Inflammatory macrophage treated with lipopolysaccharide for 1 hour (primary cell): Measurements from ENCODE around the gene RTKN.
A peak's percentile ranks its signal among the peaks of the same experiment; 100 is the strongest.
"Not testable (repeated sequence)": the region's sequence is repeated elsewhere in the genome, so short reads cannot be mapped to it uniquely, and the experiment has no call there.

Experiments
- DNase-seq, 2 donors: peaks; one replicate each; pipeline ENCODE4 v3.0.0-alpha.2; 2020 to 2022

RTKN gene

DNA sequence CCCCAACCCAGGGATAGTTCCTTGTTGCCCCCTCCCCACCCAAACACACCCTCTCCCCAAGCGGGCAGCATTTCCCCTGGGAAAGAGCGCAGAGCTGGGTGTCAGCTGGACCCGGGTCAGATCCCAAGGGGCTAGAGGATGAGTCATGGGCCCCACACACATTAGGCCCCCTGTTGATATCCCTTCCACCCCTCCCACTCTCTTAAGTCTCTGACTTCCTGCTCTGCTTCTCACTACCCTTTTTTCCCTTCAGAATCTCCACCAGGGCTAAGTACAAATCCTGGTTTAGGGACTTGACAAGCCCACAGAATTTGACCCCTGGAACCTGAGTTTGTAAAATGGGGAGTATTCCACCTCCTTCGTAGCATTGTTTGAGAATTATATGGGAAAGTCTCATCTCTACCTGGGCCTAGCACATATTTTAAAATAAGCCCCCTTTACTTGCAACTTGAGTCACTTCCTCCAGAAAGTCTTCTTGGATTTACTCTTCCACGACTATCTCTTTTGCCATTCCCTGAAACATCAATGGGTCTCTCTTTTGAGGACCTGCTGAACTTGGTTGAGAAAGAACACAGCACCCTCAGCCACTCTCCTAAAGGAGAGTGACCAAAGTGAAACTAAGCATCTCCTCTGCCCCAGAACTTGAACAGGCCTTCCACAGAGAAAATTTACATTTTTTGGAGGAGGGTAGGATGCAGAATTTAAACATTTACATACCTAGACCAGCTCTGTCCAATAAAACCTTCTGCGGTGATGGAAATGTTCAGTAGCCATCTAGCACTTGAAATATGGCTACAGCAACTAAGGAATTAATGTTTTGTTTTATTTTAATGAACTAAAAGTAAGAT, 4.7 kb downstream of the RTKN start:
- no peak for DNase-seq

DNA sequence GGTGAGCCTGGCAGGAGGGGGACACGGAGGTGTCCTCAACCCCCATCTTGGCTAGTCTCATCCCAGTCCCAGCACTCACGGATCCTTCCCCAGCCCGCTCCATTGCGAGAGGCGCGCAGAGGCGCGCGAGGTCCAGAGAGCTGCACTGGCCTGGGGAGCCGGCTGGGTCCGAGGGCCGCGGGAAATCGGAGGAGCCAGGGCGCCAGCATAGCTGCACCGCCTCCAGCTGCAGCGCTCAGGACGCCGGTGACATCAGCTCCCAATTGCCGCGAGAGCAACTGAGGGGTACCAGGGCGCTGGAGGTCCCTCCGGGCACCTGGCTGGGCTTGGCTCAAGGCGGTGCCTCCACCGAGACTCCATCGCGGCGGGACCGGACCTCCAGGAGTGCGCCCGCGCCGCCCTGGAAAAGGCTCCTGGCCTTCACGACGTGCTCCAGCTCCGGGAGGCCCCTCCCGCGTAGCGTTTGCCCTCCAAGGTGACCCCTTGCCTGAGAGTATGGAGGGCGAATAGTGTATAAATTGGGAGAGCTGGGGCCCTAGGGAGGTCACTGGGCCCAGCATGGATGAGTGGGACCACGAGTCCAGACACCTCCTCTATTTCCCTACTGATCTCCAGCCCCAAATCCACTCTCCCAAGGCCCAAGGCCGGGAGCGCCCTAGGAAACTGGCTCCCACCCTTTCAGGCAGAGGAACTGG, 5.5 kb downstream of the RTKN start:
- DNase-seq, result no peak

DNA sequence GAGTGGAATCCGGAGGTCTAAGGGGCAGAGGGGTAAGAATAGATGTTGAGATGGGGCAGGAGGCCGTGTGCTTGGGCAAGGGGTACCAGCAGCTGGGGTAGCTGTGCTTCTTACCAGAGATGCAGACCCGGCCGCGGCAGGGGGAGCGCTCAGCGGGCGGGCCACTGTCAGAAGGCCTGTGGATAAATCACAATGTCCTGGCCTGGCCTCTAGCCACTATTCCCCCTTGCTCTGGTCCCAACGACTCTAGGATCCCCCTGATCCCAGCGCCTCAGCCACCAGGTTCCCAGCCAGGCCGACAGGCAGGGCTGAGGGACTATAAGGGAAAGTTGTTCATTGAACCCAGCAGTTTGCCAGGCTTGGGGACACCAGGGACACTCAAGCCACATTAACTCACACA, 11.2 kb downstream of the RTKN start:
- no peak for DNase-seq

DNA sequence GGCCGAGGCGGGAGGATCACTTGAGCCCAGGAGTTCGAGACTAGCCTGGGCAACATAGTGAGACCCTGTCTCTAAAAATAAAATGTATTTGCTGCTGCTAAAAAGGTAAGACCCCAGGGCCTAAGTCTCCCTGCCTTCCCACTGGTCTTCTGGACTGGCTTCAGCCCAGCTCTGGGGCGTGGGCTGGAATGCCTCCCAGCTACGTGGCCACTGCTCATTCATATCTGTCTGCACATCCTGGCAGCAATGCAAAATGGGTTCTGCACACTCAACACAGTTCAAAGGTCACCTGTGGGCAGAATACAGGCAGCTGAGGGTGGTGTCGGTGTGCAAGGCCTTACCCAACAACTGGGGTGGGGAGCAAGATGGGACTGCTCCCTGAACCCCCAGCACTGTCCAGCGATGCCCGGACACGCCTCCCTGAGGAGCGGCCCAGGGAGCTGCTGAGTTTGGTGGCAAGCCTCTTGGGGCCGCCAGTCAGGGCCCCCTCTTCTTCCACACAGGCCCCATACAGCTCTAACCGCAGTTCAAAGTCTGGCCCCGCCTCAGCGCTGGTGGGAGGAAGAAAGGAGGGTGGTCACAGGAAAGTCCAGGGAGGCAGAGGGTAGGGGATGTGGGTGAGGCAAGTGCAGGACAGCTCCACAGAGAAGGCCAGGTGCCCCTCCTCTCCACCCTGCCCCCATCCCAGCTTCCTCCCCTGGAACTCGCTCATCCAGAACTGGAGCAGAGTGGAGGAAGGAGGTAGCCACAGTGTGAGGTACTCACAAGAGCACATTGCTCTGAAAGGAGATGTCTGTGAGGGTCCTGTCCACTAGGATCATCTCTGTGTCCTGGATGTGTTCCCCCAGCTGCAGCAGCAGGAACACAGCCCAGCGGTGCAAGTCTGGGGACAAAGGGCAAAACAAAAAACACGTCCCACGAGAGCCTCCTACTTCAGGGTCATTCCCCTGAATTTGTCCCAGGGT, 12.0 kb downstream of the RTKN start:
- DNase-seq, result no peak

DNA sequence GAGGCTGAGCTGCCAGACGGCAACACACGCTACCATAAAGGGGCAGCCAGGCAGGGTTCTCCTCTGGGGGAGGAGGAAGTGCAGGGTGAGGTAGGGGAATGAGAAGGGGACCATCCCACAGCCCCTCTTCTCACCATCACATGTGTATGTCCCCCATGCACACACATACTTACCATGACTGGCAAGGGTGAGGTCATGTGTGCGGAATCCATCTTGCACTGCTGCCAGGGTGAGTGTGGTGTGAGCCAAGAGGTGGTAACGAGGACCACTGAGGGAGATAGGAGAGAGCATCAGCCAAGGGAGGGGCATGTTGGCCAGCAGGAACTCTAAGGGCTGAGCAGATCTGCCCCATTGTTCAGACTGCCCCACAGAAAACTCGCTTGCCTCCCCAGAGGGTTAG, 13.1 kb downstream of the RTKN start:
- DNase-seq, result no peak

DNA sequence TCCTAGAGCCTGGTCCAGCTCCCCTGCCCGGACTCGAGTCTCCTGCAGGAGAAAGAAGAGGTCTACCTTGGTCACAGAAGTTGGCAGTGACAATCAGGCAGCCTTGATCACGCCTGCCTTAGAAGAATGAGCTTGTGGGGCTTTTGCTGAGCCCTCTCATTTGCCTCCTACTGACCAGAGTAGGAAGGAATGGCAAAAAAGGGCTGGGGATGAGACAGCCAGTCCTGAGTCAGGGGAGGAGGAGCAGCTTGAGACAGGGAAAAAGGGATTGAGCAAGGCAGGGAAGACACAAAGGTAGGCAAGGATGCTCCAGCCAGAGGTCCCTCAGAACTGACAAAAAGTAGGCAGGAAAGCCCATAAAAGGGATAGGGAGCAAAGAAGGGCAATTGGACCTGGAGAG, 14.2 kb downstream of the RTKN start:
- DNase-seq, result no peak

DNA sequence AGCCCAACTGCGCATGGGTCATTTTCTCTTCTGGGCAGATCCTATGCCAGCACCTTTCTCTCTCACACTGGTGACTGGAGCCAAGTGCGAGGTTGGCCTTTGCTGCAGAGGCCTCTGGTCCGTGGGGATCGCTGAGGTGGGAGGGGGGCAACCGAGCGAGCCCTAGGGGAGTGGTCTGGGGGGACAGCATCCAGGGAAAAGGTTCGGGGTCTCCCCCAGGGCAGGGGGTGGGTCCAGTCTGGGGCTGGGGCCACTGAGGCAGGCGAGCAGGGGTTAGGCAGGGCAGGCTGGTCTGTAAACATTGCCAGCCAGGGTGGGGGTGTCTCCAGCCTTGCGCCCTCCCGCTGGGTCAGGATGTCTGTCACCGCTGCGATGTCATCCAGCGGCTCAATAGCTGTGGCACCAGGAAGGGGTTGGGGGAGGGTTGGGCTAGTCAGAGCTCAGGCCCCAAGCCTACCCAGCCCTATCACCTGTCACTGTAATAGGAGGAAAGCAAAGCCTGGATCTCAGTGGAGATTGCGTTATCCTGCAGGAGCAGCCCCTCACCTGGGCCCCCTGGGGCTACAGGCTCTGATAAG, 15.5 kb downstream of the RTKN start:
- no peak for DNase-seq

DNA sequence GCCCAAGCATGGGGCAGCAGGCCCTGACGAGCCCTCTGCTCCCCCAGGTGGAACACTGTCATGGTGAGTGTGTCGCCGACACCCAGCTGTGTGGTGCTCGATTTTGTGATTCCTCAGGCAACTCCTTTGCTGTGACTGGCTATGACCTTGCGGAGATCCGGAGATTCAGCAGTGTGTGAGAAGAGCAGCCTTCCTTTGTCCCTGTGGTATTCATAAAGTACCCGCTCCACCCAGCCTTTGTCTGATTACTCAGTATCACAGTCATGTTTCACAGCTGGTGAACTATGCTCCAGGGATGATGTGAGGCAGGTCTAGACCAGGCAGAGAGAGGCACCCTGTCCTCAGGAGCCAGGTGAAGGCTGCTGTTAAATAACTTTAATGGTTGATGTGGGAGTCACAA, 16.2 kb downstream of the RTKN start:
- no peak for DNase-seq

DNA sequence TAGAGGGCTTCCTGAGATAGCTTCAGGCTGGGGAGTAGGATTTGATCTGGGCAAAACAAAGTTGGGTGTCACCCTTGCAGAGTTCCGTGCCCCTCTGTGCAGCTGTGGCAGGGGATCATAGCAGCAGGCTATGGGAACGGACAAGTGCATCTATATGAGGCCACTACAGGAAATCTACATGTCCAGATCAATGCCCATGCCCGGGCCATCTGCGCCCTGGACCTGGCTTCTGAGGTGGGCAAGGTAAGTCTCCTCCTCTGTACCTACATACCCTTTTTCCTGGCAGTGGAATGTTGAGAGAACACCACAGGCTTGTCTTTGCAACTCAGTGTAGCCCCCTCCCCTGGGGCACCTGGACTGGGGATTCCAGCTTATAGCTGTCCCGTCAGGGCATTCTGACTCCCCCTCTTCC, 16.7 kb downstream of the RTKN start:
- no peak for DNase-seq

DNA sequence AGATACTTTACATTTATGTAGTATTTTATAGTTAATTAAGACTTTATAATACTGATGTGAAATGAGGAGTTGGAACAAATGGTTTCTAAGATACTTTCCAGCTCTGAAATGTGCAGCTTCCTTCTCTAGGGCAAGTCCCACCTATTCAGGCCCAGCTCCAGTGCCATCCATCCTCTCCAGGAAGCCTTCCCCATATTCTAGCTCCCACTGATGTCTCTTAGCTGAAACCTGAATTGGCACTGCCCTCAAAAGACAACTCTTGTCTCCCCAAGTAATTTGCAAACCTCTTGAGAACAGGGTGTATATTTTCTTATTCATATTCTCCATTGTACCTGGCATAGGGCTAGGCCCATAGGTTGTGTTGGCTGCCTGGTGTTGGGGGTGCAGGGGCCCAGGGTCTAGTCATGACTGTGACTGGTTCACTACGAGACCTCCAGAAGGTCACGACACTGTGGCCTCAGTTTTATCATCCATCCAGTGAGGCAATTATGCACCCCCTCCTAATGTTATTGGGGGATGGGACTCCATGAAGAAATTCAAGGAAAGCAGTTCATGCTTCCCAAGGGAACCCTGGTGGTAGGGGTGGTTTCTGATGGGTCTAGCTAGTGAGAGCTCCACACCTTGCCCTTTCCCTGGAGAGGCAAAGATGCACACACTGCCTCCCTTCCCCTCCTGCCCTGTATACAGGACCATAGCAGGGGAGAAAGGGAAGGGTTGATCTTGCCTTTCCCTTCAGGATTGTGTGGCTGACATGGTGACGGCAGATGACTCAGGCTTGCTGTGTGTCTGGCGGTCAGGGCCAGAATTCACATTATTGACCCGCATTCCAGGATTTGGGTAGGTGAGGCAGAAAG, 17.4 kb downstream of the RTKN start:
- DNase-seq, result no peak

DNA sequence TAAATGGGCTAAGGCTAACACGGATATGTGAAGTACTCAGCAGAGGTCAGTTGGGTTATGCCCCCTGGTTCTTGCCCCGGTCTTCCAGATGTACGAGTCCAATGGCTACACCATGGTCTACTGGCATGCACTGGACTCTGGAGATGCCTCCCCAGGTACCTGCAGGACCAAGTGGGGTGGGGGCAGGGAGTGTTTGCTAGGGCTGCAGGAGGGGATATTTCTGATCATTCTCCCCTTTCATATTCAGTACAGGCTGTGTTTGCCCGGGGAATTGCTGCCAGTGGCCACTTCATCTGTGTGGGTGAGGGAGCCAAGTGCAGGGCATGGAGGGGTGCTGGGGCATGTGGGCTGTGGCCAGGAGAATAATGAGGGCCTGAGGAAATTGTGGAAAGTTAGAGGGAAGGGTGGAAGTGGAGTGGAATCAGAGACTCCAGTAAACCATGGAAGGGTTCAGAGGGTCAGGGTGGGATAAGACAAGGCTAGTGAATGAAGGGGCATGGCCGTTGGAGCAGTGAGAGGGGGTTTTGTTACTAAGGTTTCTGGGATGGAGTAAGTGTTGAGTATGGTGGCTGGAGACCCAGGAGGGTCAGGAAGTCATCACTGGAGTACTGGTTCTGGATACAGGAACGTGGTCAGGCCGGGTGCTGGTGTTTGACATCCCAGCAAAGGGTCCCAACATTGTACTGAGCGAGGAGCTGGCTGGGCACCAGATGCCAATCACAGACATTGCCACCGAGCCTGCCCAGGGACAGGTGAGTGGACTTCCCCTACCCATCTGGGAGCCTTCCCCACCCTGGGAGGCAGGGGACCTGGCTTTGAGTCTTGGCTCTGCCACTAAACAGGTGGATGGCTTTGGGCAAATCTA, 18.3 kb downstream of the RTKN start:
- no peak for DNase-seq

DNA sequence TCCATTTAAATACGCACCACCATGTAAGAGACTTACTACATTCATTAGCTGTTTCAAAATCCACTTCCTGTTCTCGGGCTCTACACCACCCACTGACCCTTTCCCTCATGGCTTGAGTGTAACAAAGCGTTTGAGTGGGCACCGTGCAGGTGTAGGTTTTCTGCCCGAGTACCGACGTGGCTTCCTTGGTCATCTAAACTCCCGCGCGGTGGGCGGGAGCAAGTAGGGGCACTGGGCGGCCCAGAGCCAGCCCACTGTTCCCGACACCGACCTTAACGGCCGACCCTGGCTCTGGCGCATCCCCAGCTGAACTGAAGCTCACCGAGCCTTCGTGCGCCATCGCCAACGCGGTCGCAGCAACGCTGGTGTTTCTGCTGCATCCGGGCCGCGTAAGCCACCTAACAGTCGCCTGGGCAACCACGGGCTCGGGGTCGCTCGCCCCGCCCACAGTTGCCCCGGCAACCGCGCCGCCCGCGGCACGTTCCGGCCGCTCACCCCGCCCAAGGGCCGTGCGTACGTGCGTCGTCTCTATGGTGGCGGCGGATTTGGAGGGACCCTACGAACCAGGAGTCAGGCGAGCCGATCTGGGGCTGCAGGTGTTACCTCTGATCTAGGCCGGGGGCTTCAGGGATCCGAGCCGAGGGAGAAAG, 20.4 kb downstream of the RTKN start, which contains the start of the genes C2orf81 and WDR54:
TSS of gene C2orf81 (minus strand) at position 399 of the 650 bp plus-strand sequence. CDS start at position 340, 59 bp downstream.
TSS of gene WDR54 (plus strand) at position 510 of the 650 bp plus-strand sequence. CDS start 424 bp downstream, outside the sequence.
- DNase-seq, result peak; percentile 64 to 77

DNA sequence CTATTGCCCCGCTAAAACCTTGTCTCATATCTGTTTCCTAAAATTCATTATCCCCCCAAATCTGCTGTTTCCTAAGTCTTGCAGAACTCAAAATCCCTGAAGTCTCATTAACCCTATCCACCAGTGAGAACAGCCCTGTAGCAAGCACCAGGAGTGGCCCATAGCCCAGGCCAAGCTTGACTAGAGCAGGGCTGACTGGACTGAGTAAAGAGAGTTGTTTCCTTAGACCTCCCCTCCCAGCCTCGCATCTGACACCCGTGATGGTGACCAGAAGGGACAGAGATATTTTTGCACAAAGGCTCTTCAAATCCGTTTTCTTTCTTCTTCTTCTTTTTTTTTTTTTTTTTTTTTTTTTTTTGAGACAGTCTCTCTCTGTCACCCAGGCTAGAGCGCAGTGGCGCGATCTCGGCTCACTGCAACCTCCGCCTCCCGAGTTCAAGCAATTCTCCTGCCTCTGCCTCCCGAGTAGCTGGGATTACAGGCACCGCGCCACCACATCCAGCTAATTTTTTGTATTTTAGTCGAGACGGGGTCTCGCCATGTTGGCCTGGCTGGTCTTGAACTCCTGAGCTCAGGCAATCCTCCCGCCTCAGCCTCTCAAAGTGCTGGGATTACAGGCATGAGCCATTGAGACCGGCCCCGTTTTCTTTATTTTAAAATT, 21.2 kb downstream of the RTKN start:
- not testable (repeated sequence) for DNase-seq

DNA sequence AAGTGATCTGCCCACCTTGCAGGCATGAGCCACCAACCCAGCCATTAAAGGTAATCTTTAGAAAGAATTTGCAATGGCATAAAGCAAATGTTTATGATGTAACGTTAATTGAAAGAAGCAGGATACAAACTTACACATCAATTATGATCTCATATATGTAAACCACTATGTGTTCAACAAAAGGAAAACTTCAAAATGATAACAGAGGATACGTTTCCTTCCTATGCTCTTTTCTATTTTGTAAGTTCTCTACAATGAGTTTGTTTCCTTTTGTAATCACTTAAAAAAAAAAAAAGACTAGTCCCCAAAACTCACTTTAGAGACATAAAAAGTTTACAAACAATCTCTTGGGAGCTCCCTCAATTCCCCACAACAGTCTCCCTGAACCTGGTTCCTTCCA, 21.7 kb downstream of the RTKN start:
- DNase-seq, result no peak

DNA sequence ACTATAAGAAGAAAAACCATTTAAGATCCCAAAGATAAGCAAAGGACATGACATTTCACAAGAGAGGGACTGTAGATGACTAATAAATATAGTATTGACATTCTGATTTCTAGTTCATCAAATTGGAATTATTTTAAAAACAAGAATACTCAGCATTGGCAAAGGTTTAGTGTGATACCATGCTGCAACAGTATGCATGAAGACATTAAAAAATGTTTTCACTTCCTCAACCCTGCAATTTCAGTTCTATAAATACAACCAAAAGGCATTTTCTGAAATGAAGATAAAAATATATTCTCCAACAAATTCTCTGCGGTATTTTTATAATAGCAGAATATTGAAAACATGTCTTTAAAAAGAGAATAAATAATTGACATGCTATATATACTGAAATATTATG, 22.4 kb downstream of the RTKN start:
- peak in 1 of 2 donors; percentile 35 for DNase-seq

DNA sequence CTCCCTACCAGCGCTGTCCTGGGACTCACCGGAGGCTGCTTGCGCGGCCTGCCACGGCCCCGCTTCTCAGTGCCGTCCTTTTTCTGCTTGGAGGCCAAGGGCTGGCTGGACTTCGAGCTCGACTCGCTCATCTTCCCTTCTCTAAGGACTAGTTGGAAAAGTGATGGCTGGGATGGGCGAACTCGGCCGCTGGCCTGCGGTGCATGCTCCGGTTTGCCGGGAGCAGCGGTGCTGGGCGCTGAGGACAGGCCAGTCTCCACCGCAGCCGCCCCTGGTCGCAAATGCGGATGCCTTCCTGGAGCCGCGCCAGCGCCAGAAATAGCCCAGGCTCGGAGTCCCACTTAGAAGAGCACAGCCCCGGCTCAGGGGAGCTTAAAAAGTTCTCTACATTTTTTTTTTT, 23.4 kb downstream of the RTKN start:
- DNase-seq, result no peak

DNA sequence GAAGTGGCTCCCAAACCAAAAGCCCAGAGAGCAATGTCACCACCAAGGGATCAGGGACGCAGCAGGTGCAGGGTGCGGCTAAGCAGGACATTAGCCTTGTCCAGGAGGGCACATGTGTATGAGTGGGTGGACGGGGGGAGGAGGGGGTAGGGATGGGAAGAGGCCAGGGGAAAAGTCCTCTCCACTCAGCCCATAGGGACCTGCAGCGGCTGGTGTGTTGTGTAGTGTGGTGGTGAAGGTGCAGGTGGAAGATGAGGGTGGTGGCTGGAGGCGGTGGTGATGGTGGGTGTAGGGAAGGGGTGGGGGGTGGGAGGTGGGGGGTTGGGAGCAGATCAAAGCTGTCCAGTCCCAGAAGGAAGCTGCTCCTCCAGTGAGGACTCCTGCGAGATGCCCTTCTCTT, 24.0 kb downstream of the RTKN start:
- no peak for DNase-seq

DNA sequence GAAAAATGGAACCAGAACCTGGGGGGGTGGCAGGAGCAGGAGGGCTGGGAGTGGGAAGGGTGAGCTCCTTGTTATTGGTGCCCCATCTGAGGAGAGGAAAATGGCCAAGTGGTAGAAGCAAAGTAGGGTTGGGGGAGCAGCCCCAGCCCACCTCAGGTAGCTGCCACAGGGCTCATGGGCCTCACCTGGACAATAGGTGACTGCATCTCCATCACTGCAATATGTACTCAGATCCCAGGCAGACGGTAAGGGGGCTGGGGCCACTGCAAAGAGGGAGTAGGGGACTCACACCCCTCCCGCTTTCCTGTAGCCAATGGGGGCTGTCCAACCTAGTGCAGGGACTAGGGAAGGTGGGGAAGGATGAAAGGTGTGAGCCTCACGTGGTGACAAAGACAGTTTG, 24.5 kb downstream of the RTKN start:
- DNase-seq, result no peak

DNA sequence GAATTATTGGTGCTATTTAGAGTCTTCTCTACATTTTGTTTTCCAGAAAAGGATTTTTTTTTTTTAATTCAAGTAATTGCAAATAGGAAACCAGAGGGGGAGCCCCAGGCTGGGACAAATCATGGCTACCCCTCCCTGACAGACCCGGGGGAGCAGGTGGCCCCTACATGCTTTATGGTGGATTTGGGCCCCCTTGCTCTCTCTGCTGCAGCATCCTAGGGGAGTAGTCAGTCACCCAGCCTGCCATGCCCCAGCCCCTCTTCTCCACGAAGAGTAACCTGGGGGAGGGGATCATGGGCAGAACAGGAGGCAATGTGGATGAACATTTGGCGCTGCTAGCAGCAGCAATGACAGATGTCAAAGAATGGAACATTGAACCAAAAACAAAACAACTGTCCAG, 25.0 kb downstream of the RTKN start:
- no peak for DNase-seq
